ENCODE data around the gene ATM.
"Not testable (repeated sequence)": the region's sequence is repeated elsewhere in the genome, so short reads cannot be mapped to it uniquely, and the experiment has no call there.

Gene ATM

GRCh38 chr11:108393046-108393445, 170.2 kb downstream of the ATM start:
- Histone ChIP-seq H3K23ac (ENCODE audit: low read length) (no peak overlapping the region), H3K4me2 (ENCODE audit: low read length) (no peak overlapping the region), H2BK120ac (ENCODE audit: low read depth, low read length) (no peak overlapping the region), H3K4me1 (ENCODE audit: control insufficient read depth, low read depth, low read length) (no peaks in the 10 kb centered on the region), H2AK5ac (ENCODE audit: low read length) (no peak overlapping the region), H3K4ac (ENCODE audit: low read depth, low read length) (no peak overlapping the region), H3K56ac (ENCODE audit: low read length) (no peak overlapping the region), H4K8ac (ENCODE audit: low read depth, low read length) (no peak overlapping the region), H3K9ac (ENCODE audit: low read length) (no peak overlapping the region), H3K79me2 (ENCODE audit: control insufficient read depth, insufficient read depth, low read length) (no peaks in the 10 kb centered on the region), H2BK15ac (replicated peaks; ENCODE audit: low read depth) (no peak overlapping the region), H3K36me3 (ENCODE audit: control insufficient read depth, insufficient read depth, low read length) (no peaks in the 10 kb centered on the region), H3K27me3 (ENCODE audit: insufficient read depth, low read length, poor library complexity) (no peaks in the 10 kb centered on the region), H2BK5ac (ENCODE audit: low read length) (no peak overlapping the region), H3K27ac (ENCODE audit: low read depth, low read length) (no peak overlapping the region), H4K5ac (ENCODE audit: low read length) (no peak overlapping the region), H3K79me1 (ENCODE audit: low read length) (no peaks in the 10 kb centered on the region), H3K4me3 (ENCODE audit: low read length) (no peak overlapping the region), H3K18ac (ENCODE audit: low read length) (no peak overlapping the region)
- no CpG with 5 or more reads among the region's 1 CpG for WGBS (ENCODE audit: extremely low coverage, insufficient coverage, low lambda C conversion rate)
- no peak for DNase-seq

GRCh38 chr11:108394744-108395284, 171.9 kb downstream of the ATM start:
- H3K4me2 ChIP-seq (ENCODE audit: low read length) = no peak overlapping the region
- H4K8ac ChIP-seq (ENCODE audit: low read depth, low read length) = no peak overlapping the region
- DNase-seq = no peak
- no peak overlapping the region for H2BK5ac ChIP-seq (ENCODE audit: low read length)
- H3K56ac ChIP-seq (ENCODE audit: low read length) = no peak overlapping the region
- WGBS (ENCODE audit: extremely low coverage, insufficient coverage, low lambda C conversion rate) = no CpG with 5 or more reads among the region's 4 CpGs
- H3K27ac ChIP-seq (ENCODE audit: low read depth, low read length) = no peak overlapping the region
- no peaks in the 10 kb centered on the region for H3K79me2 ChIP-seq (ENCODE audit: control insufficient read depth, insufficient read depth, low read length)
- no peaks in the 10 kb centered on the region for H3K79me1 ChIP-seq (ENCODE audit: low read length)
- H3K4me1 ChIP-seq (ENCODE audit: control insufficient read depth, low read depth, low read length) = no peaks in the 10 kb centered on the region
- no peak overlapping the region for H4K5ac ChIP-seq (ENCODE audit: low read length)
- no peak overlapping the region for H2AK5ac ChIP-seq (ENCODE audit: low read length)
- H3K27me3 ChIP-seq (ENCODE audit: insufficient read depth, low read length, poor library complexity) = no peaks in the 10 kb centered on the region
- H2BK120ac ChIP-seq (ENCODE audit: low read depth, low read length) = no peak overlapping the region
- H3K4ac ChIP-seq (ENCODE audit: low read depth, low read length) = no peak overlapping the region
- no peak overlapping the region for H3K23ac ChIP-seq (ENCODE audit: low read length)
- H3K4me3 ChIP-seq (ENCODE audit: low read length) = no peak overlapping the region
- H3K36me3 ChIP-seq (ENCODE audit: control insufficient read depth, insufficient read depth, low read length) = no peaks in the 10 kb centered on the region
- H2BK15ac ChIP-seq (replicated peaks; ENCODE audit: low read depth) = no peak overlapping the region
- H3K18ac ChIP-seq (ENCODE audit: low read length) = no peak overlapping the region
- no peak overlapping the region for H3K9ac ChIP-seq (ENCODE audit: low read length)

DNA sequence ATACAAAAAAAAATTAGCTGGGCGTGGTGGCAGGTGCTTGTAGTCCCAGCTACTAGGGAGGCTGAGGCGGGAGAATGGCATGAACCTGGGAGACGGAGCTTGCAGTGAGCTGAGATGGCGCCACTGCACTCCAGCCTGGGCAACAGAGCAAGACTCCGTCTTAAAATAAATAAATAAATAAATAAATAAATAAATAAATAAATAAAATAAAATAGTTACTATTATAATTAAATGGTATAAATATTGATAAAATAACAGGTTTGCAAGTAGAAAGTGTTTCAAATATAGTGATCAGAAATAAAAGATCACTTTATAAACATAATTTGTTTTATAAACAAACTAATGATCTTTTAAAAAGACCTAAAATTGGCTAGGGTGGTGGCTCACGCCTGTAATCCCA, 173.8 kb downstream of the ATM start:
- H3K79me1 ChIP-seq (ENCODE audit: low read length); H2BK15ac ChIP-seq (replicated peaks; ENCODE audit: low read depth); H3K27ac ChIP-seq (ENCODE audit: low read depth, low read length); H2AK5ac ChIP-seq (ENCODE audit: low read length); H3K23ac ChIP-seq (ENCODE audit: low read length); H4K5ac ChIP-seq (ENCODE audit: low read length); DNase-seq; H3K18ac ChIP-seq (ENCODE audit: low read length); H4K8ac ChIP-seq (ENCODE audit: low read depth, low read length); H3K4me1 ChIP-seq (ENCODE audit: control insufficient read depth, low read depth, low read length); H3K4me2 ChIP-seq (ENCODE audit: low read length); H2BK5ac ChIP-seq (ENCODE audit: low read length); H3K4ac ChIP-seq (ENCODE audit: low read depth, low read length); H2BK120ac ChIP-seq (ENCODE audit: low read depth, low read length); H3K27me3 ChIP-seq (ENCODE audit: insufficient read depth, low read length, poor library complexity); H3K9ac ChIP-seq (ENCODE audit: low read length); H3K36me3 ChIP-seq (ENCODE audit: control insufficient read depth, insufficient read depth, low read length); H3K79me2 ChIP-seq (ENCODE audit: control insufficient read depth, insufficient read depth, low read length); H3K4me3 ChIP-seq (ENCODE audit: low read length); H3K56ac ChIP-seq (ENCODE audit: low read length): not testable (repeated sequence)
- WGBS (ENCODE audit: extremely low coverage, insufficient coverage, low lambda C conversion rate) = no CpG with 5 or more reads among the region's 6 CpGs

- no peak overlapping the region for H3K27ac ChIP-seq (ENCODE audit: low read depth, low read length)
- H3K4me3 ChIP-seq (ENCODE audit: low read length) = no peak overlapping the region
- no peak overlapping the region for H3K4me2 ChIP-seq (ENCODE audit: low read length)
- no peaks in the 10 kb centered on the region for H3K27me3 ChIP-seq (ENCODE audit: insufficient read depth, low read length, poor library complexity)
- no peaks in the 10 kb centered on the region for H3K36me3 ChIP-seq (ENCODE audit: control insufficient read depth, insufficient read depth, low read length)
- H3K56ac ChIP-seq (ENCODE audit: low read length) = no peak overlapping the region
- H2BK15ac ChIP-seq (replicated peaks; ENCODE audit: low read depth) = no peak overlapping the region
- H2BK120ac ChIP-seq (ENCODE audit: low read depth, low read length) = no peak overlapping the region
- no peak overlapping the region for H4K8ac ChIP-seq (ENCODE audit: low read depth, low read length)
- no peak for DNase-seq
- no peak overlapping the region for H3K9ac ChIP-seq (ENCODE audit: low read length)
- no peak overlapping the region for H2AK5ac ChIP-seq (ENCODE audit: low read length)
- H3K4me1 ChIP-seq (ENCODE audit: control insufficient read depth, low read depth, low read length) = no peaks in the 10 kb centered on the region
- no CpG with 5 or more reads among the region's 6 CpGs for WGBS (ENCODE audit: extremely low coverage, insufficient coverage, low lambda C conversion rate)
- no peak overlapping the region for H4K5ac ChIP-seq (ENCODE audit: low read length)
- H3K4ac ChIP-seq (ENCODE audit: low read depth, low read length) = no peak overlapping the region
- no peak overlapping the region for H3K23ac ChIP-seq (ENCODE audit: low read length)
- no peak overlapping the region for H3K18ac ChIP-seq (ENCODE audit: low read length)
- H2BK5ac ChIP-seq (ENCODE audit: low read length) = no peak overlapping the region
- no peaks in the 10 kb centered on the region for H3K79me2 ChIP-seq (ENCODE audit: control insufficient read depth, insufficient read depth, low read length)
- H3K79me1 ChIP-seq (ENCODE audit: low read length) = no peaks in the 10 kb centered on the region
Observed at GRCh38 chr11:108398439-108398838, 175.6 kb downstream of the ATM start.

GRCh38 chr11:108402241-108402640, 179.4 kb downstream of the ATM start:
- Histone ChIP-seq H2AK5ac (ENCODE audit: low read length) (no peak overlapping the region), H3K56ac (ENCODE audit: low read length) (no peak overlapping the region), H2BK120ac (ENCODE audit: low read depth, low read length) (no peak overlapping the region), H3K79me1 (ENCODE audit: low read length) (no peaks in the 10 kb centered on the region), H2BK5ac (ENCODE audit: low read length) (no peak overlapping the region), H3K4me2 (ENCODE audit: low read length) (no peak overlapping the region), H3K4ac (ENCODE audit: low read depth, low read length) (no peak overlapping the region), H2BK15ac (replicated peaks; ENCODE audit: low read depth) (no peak overlapping the region), H3K4me3 (ENCODE audit: low read length) (no peak overlapping the region), H3K79me2 (ENCODE audit: control insufficient read depth, insufficient read depth, low read length) (no peaks in the 10 kb centered on the region), H3K23ac (ENCODE audit: low read length) (no peak overlapping the region), H3K9ac (ENCODE audit: low read length) (no peak overlapping the region), H3K27me3 (ENCODE audit: insufficient read depth, low read length, poor library complexity) (no peaks in the 10 kb centered on the region), H3K36me3 (ENCODE audit: control insufficient read depth, insufficient read depth, low read length) (no peaks in the 10 kb centered on the region), H3K18ac (ENCODE audit: low read length) (no peak overlapping the region), H4K8ac (ENCODE audit: low read depth, low read length) (no peak overlapping the region), H3K4me1 (ENCODE audit: control insufficient read depth, low read depth, low read length) (no peaks in the 10 kb centered on the region), H4K5ac (ENCODE audit: low read length) (no peak overlapping the region), H3K27ac (ENCODE audit: low read depth, low read length) (no peak overlapping the region)
- WGBS (ENCODE audit: extremely low coverage, insufficient coverage, low lambda C conversion rate) = no CpG with 5 or more reads among the region's 1 CpG
- peak; percentile 8 for DNase-seq

GRCh38 chr11:108403052-108403451, 180.2 kb downstream of the ATM start:
- no peak overlapping the region for H2BK5ac ChIP-seq (ENCODE audit: low read length)
- no peak overlapping the region for H3K18ac ChIP-seq (ENCODE audit: low read length)
- no peaks in the 10 kb centered on the region for H3K79me2 ChIP-seq (ENCODE audit: control insufficient read depth, insufficient read depth, low read length)
- H4K5ac ChIP-seq (ENCODE audit: low read length) = no peak overlapping the region
- no peaks in the 10 kb centered on the region for H3K27me3 ChIP-seq (ENCODE audit: insufficient read depth, low read length, poor library complexity)
- H3K9ac ChIP-seq (ENCODE audit: low read length) = no peak overlapping the region
- H3K56ac ChIP-seq (ENCODE audit: low read length) = no peak overlapping the region
- no peak overlapping the region for H2AK5ac ChIP-seq (ENCODE audit: low read length)
- no peaks in the 10 kb centered on the region for H3K4me1 ChIP-seq (ENCODE audit: control insufficient read depth, low read depth, low read length)
- H3K27ac ChIP-seq (ENCODE audit: low read depth, low read length) = no peak overlapping the region
- no peak overlapping the region for H2BK120ac ChIP-seq (ENCODE audit: low read depth, low read length)
- no peak overlapping the region for H4K8ac ChIP-seq (ENCODE audit: low read depth, low read length)
- H3K4ac ChIP-seq (ENCODE audit: low read depth, low read length) = no peak overlapping the region
- H3K4me3 ChIP-seq (ENCODE audit: low read length) = no peak overlapping the region
- no peak overlapping the region for H3K23ac ChIP-seq (ENCODE audit: low read length)
- no peak overlapping the region for H2BK15ac ChIP-seq (replicated peaks; ENCODE audit: low read depth)
- no CpG with 5 or more reads among the region's 1 CpG for WGBS (ENCODE audit: extremely low coverage, insufficient coverage, low lambda C conversion rate)
- DNase-seq = no peak
- H3K4me2 ChIP-seq (ENCODE audit: low read length) = no peak overlapping the region
- no peaks in the 10 kb centered on the region for H3K36me3 ChIP-seq (ENCODE audit: control insufficient read depth, insufficient read depth, low read length)
- no peaks in the 10 kb centered on the region for H3K79me1 ChIP-seq (ENCODE audit: low read length)
